ENCODE data around the gene CNTN1.

CNTN1 gene

DNA sequence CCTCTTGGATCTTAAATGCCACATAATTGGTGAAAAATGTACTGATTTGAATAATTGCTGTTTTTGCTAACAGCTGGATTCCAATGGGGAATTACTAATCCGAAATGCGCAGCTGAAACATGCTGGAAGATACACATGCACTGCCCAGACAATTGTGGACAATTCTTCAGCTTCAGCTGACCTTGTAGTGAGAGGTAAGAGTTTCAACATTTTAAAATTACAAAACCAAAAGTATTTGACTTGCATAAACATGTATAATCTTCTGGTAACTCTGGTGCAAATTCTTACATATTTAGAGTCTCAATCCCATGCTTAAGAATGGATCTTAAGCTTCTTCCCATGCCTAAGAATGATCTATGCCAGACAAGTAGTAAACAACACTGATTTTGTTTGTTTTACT lies 266.8 kb downstream of the CNTN1 start:
- no peak for DNase-seq (ENCODE audit: low read depth, low spot score)

- no peak for DNase-seq (ENCODE audit: low read depth, low spot score)
Observed at GRCh38 chr12:40963751-40964150, 271.5 kb downstream of the CNTN1 start.

GRCh38 chr12:40969796-40970195 lies 277.6 kb downstream of the CNTN1 start:
- DNase-seq (ENCODE audit: low read depth, low spot score): no peak

DNA sequence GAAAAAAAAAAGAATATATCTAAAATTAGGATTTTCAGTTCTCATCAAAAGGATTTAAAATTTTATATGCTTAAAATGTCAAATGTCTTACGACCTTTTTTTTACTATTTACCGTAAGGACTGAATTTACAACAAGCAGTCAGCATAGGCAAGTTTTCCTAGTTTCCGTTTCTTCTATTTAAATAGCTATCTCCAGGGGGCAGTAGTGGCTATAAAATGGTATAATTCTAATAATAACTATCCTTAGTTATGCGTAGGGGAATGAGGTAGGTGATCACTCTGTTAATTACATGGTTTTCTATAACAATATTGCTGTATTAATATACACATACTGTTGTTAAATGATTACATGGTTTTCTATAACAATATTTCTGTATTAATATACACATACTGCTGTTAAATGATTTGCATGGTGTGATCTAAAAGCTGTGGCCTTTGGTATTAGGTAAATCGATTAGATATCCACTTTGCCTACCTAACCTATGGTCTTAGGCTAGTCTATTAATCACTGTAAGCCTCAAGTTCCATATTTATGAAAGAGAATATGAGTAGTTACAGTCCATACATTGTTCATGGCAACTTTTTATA lies 278.2 kb downstream of the CNTN1 start:
- no peak for DNase-seq (ENCODE audit: low read depth, low spot score)

DNA sequence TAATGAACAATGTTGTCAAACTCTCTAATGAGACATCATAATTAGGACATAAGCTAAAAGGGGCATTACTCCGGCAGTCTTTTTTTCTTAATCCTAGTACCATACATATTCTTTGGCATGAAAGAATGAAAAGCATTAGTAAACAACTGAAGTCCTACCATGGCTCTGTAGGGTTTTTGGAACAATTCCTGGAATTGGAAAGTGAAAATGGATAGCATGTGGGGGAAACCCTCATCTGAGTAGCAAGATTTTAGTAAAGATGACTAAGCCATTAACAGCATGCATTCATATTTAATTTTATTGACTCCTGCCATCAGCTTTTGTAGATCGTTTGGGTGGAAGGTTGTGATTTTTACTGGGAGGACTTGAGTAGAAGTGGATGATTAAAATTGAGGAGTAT lies 279.7 kb downstream of the CNTN1 start:
- no peak for DNase-seq (ENCODE audit: low read depth, low spot score)

DNA sequence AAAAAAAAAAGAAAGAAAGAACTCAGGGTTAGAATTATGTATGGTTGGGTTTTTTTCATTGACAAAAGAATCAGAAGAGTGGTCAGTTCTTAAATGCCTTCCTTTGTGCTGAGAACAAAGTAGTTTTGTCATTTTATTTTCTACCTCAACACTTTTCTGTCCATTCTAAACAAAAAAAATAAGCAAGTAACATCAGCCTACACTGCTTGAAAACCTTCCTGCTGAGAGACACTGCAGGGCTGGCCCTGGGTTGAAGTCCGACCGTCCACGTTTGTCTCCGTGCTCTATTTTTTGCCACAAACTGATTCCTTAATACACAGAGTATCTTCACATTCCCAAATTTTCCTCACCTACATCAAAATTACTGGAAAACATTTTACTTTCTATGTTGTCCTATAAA lies 284.3 kb downstream of the CNTN1 start:
- DNase-seq (ENCODE audit: low read depth, low spot score): no peak

DNA sequence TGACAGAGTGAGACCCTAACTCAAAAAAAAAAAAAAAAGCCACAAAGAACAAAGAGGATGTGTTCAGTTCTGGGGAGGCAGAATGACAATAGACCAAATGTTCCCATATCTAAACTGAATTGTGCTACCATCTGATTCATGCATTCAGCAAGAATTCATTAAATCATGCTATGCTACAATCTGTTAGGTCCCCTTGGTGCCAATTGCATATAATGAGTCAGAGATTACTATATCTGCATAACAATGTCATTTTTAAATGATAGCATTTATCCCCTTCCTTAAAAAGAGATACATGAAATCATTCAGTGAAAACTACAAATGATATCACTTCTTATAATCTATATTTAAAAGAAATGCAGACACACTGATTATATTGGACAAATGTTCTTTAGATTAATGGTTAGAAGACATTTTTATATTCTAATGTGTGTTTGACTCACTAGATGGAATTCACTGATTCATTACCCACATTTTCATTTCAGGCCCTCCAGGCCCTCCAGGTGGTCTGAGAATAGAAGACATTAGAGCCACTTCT lies 288.3 kb downstream of the CNTN1 start:
- DNase-seq (ENCODE audit: low read depth, low spot score): no peak

GRCh38 chr12:40986001-40986400 lies 293.8 kb downstream of the CNTN1 start:
- DNase-seq (ENCODE audit: low read depth, low spot score): no peak

GRCh38 chr12:40988355-40988754 lies 296.1 kb downstream of the CNTN1 start:
- DNase-seq (ENCODE audit: low read depth, low spot score): no peak

DNA sequence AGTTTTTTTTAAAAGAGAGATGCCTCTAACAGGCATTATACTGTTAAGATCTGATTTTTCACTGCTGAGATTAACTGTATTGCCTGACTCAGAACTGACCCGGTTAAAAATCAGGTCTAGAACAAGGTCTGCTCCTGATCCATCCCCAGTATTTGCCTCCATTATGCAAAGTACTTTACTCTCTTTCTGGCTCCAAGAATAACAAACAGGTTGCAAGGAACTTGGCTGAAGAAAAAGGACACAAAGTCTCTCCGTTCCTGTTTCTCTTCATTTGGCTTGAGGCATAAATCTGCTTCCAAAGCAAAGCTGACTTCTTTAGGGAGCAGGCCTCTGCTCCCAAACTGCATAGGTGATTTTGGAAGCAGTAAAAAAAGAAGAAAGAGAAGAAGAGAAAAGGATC lies 296.6 kb downstream of the CNTN1 start:
- no peak for DNase-seq (ENCODE audit: low read depth, low spot score)

- no peak for DNase-seq (ENCODE audit: low read depth, low spot score)
Observed at GRCh38 chr12:40989785-40990184, 297.5 kb downstream of the CNTN1 start.

DNA sequence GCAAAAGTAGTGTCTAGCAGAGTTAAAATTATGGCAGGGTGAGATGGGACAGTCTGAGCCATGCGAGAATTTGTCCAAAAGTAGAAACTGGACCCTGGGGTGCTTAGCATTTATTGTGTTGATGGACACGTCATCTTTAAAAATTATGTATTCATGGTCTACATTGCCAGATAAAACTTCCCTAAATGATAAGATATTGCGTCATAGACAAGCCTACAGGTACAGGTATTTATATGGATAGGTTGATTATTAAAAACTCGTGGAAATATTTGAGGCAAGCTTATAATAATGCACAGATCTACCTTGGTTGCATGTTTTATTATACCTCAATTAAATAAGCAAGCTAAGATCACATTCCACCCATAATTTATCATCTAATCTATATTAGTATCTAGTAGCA lies 299.9 kb downstream of the CNTN1 start:
- no peak for DNase-seq (ENCODE audit: low read depth, low spot score)

DNA sequence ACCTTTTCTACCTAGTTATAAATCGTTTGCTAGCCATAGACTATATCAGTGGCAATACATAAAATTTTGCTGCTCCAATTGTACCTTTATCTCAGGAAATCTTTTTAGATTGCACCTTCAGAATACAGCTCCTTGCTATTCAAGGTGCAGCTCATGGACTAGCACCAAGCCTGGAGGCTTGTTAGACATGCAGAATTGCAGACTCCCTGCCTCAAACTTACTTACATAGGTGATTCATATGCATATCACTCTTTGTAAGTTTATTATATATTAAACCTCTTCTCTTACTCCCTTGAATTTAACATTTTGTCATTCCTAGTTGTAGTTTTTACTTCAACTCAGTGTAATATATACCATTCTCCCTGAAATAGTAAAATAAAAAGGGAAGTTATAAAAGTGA lies 300.4 kb downstream of the CNTN1 start:
- DNase-seq (ENCODE audit: low read depth, low spot score): no peak

DNA sequence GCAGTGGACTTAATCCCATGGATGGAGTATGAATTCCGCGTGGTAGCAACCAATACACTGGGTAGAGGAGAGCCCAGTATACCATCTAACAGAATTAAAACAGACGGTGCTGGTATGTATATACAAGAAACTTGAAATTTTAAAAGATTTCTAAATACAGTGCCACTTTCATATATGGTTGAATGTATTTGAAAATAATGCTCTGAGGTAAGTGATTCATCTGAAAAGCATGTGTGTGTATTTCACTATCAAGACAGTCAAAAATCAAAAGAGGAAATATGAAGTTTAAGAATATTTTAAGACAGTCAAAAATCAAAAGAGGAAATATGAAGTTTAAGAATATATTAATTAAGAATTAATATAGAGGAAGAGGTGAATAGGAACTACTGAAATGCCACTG lies 300.9 kb downstream of the CNTN1 start:
- DNase-seq (ENCODE audit: low read depth, low spot score): no peak

DNA sequence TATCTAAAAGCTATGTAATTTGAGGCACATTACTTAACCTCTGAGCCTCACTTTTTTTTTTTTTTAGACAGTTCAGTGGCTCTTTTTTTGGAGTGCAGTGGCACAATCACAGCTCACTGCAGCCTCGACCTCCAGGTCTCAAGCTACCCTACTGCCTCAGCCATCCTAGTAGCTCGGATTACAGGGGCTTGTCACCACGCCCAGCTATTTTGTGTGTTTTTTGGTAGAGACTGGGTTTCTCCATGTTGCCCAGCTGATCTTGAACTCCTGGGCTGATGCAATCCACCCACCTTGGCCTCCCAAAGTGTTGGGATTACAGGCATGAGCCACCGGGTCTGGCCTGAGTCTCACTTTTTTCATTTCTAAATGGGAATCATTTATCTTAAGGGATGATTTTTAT lies 303.9 kb downstream of the CNTN1 start:
- peak; percentile 1 for DNase-seq (ENCODE audit: low read depth, low spot score)

- DNase-seq (ENCODE audit: low read depth, low spot score): no peak
Observed at GRCh38 chr12:40999210-40999609, 307.0 kb downstream of the CNTN1 start.

DNA sequence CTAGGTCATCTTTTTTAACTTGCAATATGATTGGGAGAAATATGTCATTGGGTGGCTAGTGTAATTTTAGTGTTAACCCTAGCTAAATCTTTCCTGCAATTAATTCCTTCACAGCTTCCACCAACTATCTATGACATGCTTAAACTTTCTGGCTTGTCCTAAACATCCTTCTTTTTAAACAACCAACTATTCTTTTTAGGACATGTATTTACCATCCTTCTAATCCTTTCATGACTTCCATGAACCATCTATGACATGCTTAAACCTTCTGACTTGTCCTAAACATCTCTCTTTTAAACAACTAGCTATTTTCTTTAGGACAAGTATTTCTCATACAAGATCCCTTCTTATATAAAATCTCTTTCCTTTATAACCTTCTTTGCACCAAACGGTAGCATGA lies 316.2 kb downstream of the CNTN1 start:
- no peak for DNase-seq (ENCODE audit: low read depth, low spot score)

DNA sequence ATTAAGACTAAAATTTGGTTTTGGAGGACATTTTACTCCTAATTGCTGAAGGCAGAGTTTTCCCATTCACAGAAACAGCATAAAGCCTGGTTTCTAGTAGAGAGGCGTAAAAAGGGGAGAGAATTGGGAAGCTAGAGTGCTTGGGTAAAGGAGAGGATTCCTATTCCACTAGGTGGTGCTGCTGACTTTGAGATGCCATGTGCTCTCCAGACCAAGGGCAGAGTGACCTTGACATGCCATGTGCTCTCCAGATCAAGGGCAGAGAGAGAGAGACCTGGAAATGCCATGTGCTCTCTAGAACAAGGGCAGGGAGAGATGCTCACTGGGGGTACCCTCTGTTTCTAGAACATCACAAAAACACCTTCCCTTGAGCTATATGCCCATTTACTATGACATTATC lies 319.7 kb downstream of the CNTN1 start:
- DNase-seq (ENCODE audit: low read depth, low spot score): peak; percentile 4

- DNase-seq (ENCODE audit: low read depth, low spot score): no peak
Observed at GRCh38 chr12:41013881-41014642, 321.8 kb downstream of the CNTN1 start.

GRCh38 chr12:41014643-41015020 lies 322.4 kb downstream of the CNTN1 start:
- DNase-seq (ENCODE audit: low read depth, low spot score): no peak

- DNase-seq (ENCODE audit: low read depth, low spot score): no peak
Observed at GRCh38 chr12:41018010-41018409, 325.8 kb downstream of the CNTN1 start.

DNA sequence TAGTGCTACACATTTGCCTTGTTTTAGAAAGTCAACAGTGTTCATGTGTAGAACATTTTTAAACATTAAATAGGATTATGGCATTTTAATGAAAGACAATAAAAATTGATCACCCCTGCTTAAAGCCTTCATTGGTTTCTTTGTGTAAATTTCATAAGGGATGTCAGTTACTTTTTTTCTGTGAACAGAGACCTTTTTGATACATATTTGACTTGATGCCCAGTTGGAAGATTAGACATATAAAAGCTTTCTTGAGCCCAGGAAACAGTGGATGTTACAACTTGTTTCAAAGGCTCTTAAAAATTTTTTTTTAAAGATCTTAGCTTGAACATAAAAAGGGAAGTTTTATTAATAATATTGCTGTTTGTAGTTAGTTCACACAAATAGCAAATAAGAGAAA lies 327.2 kb downstream of the CNTN1 start:
- DNase-seq (ENCODE audit: low read depth, low spot score): no peak

- no peak for DNase-seq (ENCODE audit: low read depth, low spot score)
Observed at GRCh38 chr12:41023836-41024235, 331.6 kb downstream of the CNTN1 start.
